A673 (cell line): Measurements from ENCODE around the gene PSME3IP1. TPM values are rescaled to one million over a fixed set of nuclear protein-coding genes. Genes with fewer than 3 reads are reported as not detected.

Experiments used
- BruUV-seq: library from RNA; stranded (reverse); fragments of 400-500 nt; replicated peaks from 2 replicates; lab custom pipeline; 2021; lab: Mats Ljungman, UMichigan
- CTCF ChIA-PET: fragments of 300-600 bp; sonication (Branson Sonifier 250); formaldehyde crosslinking; loops from one replicate; lab custom pipeline; 2022; ENCODE audit warnings: antibody characterized with exemption; lab: Charles Lee
- POLR2A ChIA-PET: fragments of 300-600 bp; sonication (Branson Sonifier 250); formaldehyde crosslinking; loops from one replicate; lab custom pipeline; 2022; ENCODE audit warnings: antibody characterized with exemption; ENCODE audit not compliant: low non-redundant PET; lab: Charles Lee
- DNase-seq: peaks from one replicate; pipeline ENCODE4 v3.0.0-alpha.2; 2015; ENCODE audit warnings: low spot score
- H3K27ac ChIP-seq: fragments of 200-600 bp; sonication (generic); 2 replicates; pipeline ENCODE4 v1.5.1; 2016; ENCODE audit warnings: mixed run types, low read depth, mild to moderate bottlenecking, mixed read lengths, antibody characterized with exemption, low read length; ENCODE audit not compliant: poor library complexity, severe bottlenecking
- H3K27me3 ChIP-seq: fragments of 200-600 bp; sonication (generic); replicated peaks from 2 replicates; pipeline ENCODE4 v1.6.1; 2017; ENCODE audit warnings: mixed run types, low read depth, mild to moderate bottlenecking, mixed read lengths, antibody characterized with exemption, low read length; ENCODE audit not compliant: insufficient read depth, poor library complexity
- H3K36me3 ChIP-seq: fragments of 200-600 bp; sonication (generic); 2 replicates; pipeline ENCODE4 v1.6.1; 2016; ENCODE audit warnings: mixed run types, mild to moderate bottlenecking, mixed read lengths, antibody characterized with exemption, low read length; ENCODE audit not compliant: insufficient read depth, poor library complexity, severe bottlenecking
- H3K4me1 ChIP-seq: fragments of 200-600 bp; sonication (generic); 2 replicates; pipeline ENCODE4 v1.6.1; 2017; ENCODE audit warnings: mixed run types, mild to moderate bottlenecking, mixed read lengths, antibody characterized with exemption, low read length; ENCODE audit not compliant: insufficient read depth, poor library complexity, severe bottlenecking
- H3K4me3 ChIP-seq: fragments of 200-600 bp; sonication (generic); 2 replicates; pipeline ENCODE4 v1.5.1; 2016; ENCODE audit warnings: low read depth, mixed run types, mild to moderate bottlenecking, mixed read lengths, low read length; ENCODE audit not compliant: poor library complexity, severe bottlenecking
- H3K9me3 ChIP-seq: fragments of 200-600 bp; sonication (generic); 2 replicates; pipeline ENCODE4 v1.6.1; 2016; ENCODE audit warnings: mixed run types, low read depth, mild to moderate bottlenecking, mixed read lengths, antibody characterized with exemption, low read length; ENCODE audit not compliant: poor library complexity, severe bottlenecking
- EZH2 ChIP-seq: fragments of 200-600 bp; sonication (generic); IDR thresholded peaks from 2 replicates; pipeline ENCODE4 v1.6.1; 2017; ENCODE audit warnings: borderline replicate concordance, low read depth, mild to moderate bottlenecking, mixed read lengths, antibody characterized with exemption, low read length; ENCODE audit not compliant: poor library complexity, severe bottlenecking
- intact Hi-C: fragments of 100-400 bp; cut with micrococcal nuclease; formaldehyde crosslinking; loops from one replicate; pipeline ENCODE4 v1.10.0; 2022; ENCODE audit not compliant: unreplicated experiment
- total RNA-seq: library from RNA; stranded (reverse); gene quantifications from 2 replicates; pipeline ENCODE4 v1.2.3, GENCODE V29; 2021
- TF ChIP-seq, protein P1 (sequence below): fragments of 300-800, 200-600 bp; sonication (generic); conservative IDR thresholded peaks from 2 replicates; pipeline ENCODE4 v1.5.1; 2017; ENCODE audit warnings: low read depth, mild to moderate bottlenecking, antibody characterized with exemption, low read length, moderate library complexity, mixed read lengths

The PSME3IP1 gene
- total RNA-seq, 1 experiment from 2014 or later, result 128 TPM

DNA sequence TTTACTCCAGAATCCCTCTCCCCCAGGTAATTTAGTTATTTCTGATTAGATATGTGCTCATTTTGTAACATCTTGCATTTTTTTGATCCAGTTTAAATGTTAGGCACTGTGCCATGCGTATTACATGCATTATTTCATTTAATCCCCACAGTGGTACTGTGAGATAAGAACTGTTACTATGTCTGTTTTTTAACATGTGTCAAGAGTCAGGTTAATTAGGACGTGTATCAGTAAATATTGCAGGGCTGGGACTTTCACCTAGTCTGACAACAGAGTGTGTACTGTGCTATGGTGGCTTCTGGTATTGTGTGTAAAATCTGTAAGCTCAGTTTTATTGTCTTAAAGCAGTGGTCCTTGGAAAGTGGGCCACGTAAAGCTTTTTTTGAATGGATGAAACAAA, 10.9 kb upstream of the PSME3IP1 start:
- POLR2A ChIA-PET, result interaction anchor here (0.7 kb wide), 1 partner anchor 39 kb away, joined by 4 read pairs; no protein-coding TSS in a partner anchor
- intact Hi-C loops, result no loop called here

DNA sequence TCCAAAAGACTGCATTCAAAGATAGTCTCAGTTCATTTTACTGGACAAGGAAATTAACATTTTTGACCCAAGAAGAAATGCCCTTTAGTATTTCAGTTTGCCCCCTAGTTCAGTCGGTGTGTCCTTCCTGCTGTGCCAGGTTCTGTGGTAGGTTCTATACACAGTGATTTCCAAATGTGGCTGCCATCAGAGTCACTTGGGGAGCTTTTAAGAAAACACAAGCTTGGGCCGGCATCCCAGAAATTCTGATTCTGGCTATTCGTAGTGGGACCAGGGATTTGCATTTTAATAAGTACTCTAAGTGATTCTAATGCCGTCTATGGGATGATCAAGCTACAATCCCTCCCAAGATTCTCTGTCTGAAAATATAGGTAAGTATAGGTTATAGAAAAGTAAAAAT, 10.4 kb upstream of the PSME3IP1 start:
- Histone ChIP-seq H3K36me3 (no peaks in the 10 kb centered on the region), H3K4me3 (no peak overlapping the region), H3K4me1 (peaks cover 25% of the 10 kb centered on the region), H3K27me3 (no peaks in the 10 kb centered on the region), H3K9me3 (no peaks in the 10 kb centered on the region), H3K27ac (no peak overlapping the region)
- ChIA-PET CTCF (no interaction called here), POLR2A (no interaction called here)
- no peak for DNase-seq
- TF ChIP-seq, protein P1, sequence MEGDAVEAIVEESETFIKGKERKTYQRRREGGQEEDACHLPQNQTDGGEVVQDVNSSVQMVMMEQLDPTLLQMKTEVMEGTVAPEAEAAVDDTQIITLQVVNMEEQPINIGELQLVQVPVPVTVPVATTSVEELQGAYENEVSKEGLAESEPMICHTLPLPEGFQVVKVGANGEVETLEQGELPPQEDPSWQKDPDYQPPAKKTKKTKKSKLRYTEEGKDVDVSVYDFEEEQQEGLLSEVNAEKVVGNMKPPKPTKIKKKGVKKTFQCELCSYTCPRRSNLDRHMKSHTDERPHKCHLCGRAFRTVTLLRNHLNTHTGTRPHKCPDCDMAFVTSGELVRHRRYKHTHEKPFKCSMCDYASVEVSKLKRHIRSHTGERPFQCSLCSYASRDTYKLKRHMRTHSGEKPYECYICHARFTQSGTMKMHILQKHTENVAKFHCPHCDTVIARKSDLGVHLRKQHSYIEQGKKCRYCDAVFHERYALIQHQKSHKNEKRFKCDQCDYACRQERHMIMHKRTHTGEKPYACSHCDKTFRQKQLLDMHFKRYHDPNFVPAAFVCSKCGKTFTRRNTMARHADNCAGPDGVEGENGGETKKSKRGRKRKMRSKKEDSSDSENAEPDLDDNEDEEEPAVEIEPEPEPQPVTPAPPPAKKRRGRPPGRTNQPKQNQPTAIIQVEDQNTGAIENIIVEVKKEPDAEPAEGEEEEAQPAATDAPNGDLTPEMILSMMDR, result no peak
- no peak for TF ChIP-seq EZH2
- no TSS peak for BruUV-seq
- intact Hi-C loops, result no loop called here

More for the DNA sequence above, 10.9 kb upstream of the PSME3IP1 start:
- no peaks in the 10 kb centered on the region for H3K27me3 ChIP-seq
- H3K9me3 ChIP-seq, result no peaks in the 10 kb centered on the region
- peaks cover 20% of the 10 kb centered on the region for H3K4me1 ChIP-seq
- no peaks in the 10 kb centered on the region for H3K36me3 ChIP-seq
- no peak for DNase-seq
- H3K4me3 ChIP-seq, result no peak overlapping the region
- CTCF ChIA-PET, result no interaction called here
- TF ChIP-seq EZH2, result no peak
- TF ChIP-seq, protein P1, result no peak
- no TSS peak for BruUV-seq
- H3K27ac ChIP-seq, result peak overlapping the region; percentile 27

DNA sequence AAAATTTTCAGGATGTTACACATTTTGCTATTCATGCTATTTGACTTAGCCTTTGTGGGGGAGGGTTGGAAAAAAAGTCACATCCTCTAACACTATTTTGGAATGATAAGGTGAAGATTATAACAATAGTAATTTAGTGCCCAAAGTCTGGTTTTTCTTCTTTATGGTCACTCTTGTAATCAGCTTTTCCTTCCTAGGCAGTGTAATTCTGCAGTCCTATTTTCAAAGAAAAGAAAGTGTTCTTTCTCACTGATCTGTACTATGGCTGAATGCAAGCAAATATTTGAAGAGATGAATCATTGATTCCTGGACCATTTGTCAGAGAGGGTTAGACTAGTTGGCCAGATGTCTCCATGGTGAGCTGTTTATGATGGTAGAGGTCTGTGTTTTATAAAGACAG, 8.7 kb upstream of the PSME3IP1 start:
- Histone ChIP-seq H3K9me3 (no peaks in the 10 kb centered on the region), H3K36me3 (peaks cover 2% of the 10 kb centered on the region), H3K4me3 (no peak overlapping the region), H3K27me3 (no peaks in the 10 kb centered on the region), H3K27ac (no peak overlapping the region), H3K4me1 (peaks cover 28% of the 10 kb centered on the region)
- no TSS peak for BruUV-seq
- ChIA-PET CTCF (no interaction called here), POLR2A (no interaction called here)
- peak; percentile 22 for DNase-seq
- intact Hi-C loops, result no loop called here
- TF ChIP-seq EZH2, result no peak
- TF ChIP-seq, protein P1, result no peak
